ENCODE data around the gene ANKLE2.

DNA sequence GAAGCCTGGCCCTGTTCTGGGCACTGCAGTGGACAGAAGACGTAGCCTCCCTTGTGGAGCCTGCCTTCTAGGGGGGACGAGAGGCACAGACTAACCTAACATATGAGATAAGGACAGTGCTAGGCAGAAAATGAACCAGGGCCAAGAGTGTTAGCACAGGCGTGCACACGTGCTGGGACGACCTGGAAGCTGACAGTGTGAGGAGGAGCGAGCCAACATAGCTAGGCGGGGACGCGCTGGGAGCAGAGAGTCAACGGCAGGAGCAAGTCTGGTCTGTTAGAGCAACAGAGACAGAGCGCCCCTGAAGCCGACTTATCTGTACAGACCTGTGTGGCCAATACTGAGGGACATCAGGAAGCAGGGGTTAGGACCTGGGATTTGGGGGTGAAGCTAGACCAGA is 66.2 kb downstream of the ANKLE2 start:
- TF ChIP-seq HOXC10 (CRISPR knock-in tag; IDR thresholded peaks at IDR 0.05) (no peak), ELK4 (IDR thresholded peaks at IDR 0.05; ENCODE audit: borderline replicate concordance, low read depth, low read length) (no peak), BCL11A (tag by site-specific recombination; IDR thresholded peaks at IDR 0.05; ENCODE audit: low read depth) (no peak), ZNF707 (tag by site-specific recombination; IDR thresholded peaks at IDR 0.05) (no peak), SETDB1 (IDR thresholded peaks at IDR 0.05; ENCODE audit: insufficient read length, low read length) (no peak), ZSCAN30 (tag by site-specific recombination; IDR thresholded peaks at IDR 0.05) (no peak), ZBTB10 (tag by site-specific recombination; IDR thresholded peaks at IDR 0.05) (no peak), ZNF324 (tag by site-specific recombination; IDR thresholded peaks at IDR 0.05) (no peak), TCF7L2 (IDR thresholded peaks at IDR 0.05; ENCODE audit: borderline replicate concordance, low read depth, low read length) (no peak), ZXDB (tag by site-specific recombination; IDR thresholded peaks at IDR 0.05) (no peak)
- TF ChIP-seq, protein P1, sequence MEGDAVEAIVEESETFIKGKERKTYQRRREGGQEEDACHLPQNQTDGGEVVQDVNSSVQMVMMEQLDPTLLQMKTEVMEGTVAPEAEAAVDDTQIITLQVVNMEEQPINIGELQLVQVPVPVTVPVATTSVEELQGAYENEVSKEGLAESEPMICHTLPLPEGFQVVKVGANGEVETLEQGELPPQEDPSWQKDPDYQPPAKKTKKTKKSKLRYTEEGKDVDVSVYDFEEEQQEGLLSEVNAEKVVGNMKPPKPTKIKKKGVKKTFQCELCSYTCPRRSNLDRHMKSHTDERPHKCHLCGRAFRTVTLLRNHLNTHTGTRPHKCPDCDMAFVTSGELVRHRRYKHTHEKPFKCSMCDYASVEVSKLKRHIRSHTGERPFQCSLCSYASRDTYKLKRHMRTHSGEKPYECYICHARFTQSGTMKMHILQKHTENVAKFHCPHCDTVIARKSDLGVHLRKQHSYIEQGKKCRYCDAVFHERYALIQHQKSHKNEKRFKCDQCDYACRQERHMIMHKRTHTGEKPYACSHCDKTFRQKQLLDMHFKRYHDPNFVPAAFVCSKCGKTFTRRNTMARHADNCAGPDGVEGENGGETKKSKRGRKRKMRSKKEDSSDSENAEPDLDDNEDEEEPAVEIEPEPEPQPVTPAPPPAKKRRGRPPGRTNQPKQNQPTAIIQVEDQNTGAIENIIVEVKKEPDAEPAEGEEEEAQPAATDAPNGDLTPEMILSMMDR (tag by site-specific recombination; IDR thresholded peaks at IDR 0.05) = no peak
- TF ChIP-seq, protein P2, sequence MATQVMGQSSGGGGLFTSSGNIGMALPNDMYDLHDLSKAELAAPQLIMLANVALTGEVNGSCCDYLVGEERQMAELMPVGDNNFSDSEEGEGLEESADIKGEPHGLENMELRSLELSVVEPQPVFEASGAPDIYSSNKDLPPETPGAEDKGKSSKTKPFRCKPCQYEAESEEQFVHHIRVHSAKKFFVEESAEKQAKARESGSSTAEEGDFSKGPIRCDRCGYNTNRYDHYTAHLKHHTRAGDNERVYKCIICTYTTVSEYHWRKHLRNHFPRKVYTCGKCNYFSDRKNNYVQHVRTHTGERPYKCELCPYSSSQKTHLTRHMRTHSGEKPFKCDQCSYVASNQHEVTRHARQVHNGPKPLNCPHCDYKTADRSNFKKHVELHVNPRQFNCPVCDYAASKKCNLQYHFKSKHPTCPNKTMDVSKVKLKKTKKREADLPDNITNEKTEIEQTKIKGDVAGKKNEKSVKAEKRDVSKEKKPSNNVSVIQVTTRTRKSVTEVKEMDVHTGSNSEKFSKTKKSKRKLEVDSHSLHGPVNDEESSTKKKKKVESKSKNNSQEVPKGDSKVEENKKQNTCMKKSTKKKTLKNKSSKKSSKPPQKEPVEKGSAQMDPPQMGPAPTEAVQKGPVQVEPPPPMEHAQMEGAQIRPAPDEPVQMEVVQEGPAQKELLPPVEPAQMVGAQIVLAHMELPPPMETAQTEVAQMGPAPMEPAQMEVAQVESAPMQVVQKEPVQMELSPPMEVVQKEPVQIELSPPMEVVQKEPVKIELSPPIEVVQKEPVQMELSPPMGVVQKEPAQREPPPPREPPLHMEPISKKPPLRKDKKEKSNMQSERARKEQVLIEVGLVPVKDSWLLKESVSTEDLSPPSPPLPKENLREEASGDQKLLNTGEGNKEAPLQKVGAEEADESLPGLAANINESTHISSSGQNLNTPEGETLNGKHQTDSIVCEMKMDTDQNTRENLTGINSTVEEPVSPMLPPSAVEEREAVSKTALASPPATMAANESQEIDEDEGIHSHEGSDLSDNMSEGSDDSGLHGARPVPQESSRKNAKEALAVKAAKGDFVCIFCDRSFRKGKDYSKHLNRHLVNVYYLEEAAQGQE (tag by site-specific recombination; IDR thresholded peaks at IDR 0.05) = no peak
- TF ChIP-seq, protein P3, sequence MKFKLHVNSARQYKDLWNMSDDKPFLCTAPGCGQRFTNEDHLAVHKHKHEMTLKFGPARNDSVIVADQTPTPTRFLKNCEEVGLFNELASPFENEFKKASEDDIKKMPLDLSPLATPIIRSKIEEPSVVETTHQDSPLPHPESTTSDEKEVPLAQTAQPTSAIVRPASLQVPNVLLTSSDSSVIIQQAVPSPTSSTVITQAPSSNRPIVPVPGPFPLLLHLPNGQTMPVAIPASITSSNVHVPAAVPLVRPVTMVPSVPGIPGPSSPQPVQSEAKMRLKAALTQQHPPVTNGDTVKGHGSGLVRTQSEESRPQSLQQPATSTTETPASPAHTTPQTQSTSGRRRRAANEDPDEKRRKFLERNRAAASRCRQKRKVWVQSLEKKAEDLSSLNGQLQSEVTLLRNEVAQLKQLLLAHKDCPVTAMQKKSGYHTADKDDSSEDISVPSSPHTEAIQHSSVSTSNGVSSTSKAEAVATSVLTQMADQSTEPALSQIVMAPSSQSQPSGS (tag by site-specific recombination; IDR thresholded peaks at IDR 0.05; ENCODE audit: low read depth) = no peak
